DMS 273 (cell line): Measurements from ENCODE around the gene ARAF.

Experiments used
- DNase-seq: peaks from one replicate; lab custom pipeline; 2025; ENCODE audit not compliant: unreplicated experiment; lab: John Stamatoyannopoulos, UW

Gene ARAF

GRCh38 chrX:47563801-47564315, 2.9 kb downstream of the ARAF start:
- no peak for DNase-seq

- no peak for DNase-seq
These were observed 3.6 kb downstream of the ARAF start for GRCh38 chrX:47564438-47565085.

DNA sequence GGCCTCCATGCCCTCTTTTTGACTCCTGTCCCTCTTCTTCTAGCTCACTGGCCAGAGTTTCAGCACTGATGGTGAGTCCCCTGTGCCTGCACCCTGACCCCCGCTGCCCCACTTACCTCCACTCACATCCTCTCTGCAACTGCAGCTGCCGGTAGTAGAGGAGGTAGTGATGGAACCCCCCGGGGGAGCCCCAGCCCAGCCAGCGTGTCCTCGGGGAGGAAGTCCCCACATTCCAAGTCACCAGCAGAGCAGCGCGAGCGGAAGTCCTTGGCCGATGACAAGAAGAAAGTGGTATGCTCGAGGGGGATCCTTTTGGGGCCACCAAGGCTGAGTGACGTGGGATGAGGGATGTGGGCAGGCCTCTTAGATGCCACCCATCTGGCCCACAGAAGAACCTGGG, 5.8 kb downstream of the ARAF start:
- DNase-seq, result no peak

GRCh38 chrX:47568656-47569295, 7.8 kb downstream of the ARAF start:
- peak; percentile 68 for DNase-seq

- no peak for DNase-seq
These were observed 9.8 kb downstream of the ARAF start for GRCh38 chrX:47570794-47571193.

GRCh38 chrX:47571215-47571614, 10.2 kb downstream of the ARAF start:
- no peak for DNase-seq

DNA sequence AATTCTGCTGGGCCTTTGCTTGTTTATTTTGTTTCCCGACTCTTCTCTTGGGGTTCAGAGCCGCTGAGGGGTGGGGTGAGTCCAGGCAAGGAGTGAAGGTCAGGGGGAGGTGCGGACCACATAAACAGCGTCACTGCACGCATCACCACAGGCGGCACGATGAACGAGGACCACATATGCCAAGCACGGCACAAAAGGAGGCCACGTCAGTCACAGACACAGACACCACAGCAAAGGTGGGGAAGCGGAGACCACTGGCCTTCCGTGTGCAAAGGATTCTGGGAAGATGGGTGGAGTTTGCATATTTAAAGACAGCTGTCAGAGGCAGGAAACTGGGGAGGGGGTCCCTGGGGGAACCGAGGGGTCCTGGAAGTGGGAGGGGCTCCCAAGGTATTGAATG, 10.9 kb downstream of the ARAF start:
- no peak for DNase-seq

DNA sequence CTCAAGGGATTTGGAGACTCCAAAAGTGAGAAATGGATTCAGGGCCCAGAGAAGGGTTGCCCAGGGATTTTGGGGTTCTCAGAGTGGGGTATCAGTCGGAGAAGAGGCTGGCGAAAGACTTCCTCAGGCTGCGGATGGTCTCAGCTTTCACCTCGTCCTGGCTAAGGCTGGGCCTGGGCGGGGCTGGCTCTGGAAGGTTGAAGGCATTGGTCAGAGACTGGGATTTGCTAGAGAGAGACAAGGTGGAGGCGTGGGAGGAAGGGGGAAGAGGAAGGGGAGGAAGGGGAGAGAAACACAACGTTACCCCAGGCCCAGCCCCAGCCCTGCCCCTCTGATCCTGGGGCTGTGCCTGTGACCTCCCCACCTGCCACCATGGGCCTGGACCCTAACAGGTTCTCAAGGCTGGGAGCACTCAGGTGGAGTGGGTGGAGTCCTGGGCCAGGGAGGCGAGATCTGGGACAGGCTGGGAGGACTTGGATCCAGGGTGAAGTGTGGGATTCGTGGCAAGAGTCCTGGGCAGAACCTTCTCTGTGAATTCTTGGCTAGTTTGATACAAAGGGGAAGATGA, 11.9 kb downstream of the ARAF start:
- DNase-seq, result no peak

DNA sequence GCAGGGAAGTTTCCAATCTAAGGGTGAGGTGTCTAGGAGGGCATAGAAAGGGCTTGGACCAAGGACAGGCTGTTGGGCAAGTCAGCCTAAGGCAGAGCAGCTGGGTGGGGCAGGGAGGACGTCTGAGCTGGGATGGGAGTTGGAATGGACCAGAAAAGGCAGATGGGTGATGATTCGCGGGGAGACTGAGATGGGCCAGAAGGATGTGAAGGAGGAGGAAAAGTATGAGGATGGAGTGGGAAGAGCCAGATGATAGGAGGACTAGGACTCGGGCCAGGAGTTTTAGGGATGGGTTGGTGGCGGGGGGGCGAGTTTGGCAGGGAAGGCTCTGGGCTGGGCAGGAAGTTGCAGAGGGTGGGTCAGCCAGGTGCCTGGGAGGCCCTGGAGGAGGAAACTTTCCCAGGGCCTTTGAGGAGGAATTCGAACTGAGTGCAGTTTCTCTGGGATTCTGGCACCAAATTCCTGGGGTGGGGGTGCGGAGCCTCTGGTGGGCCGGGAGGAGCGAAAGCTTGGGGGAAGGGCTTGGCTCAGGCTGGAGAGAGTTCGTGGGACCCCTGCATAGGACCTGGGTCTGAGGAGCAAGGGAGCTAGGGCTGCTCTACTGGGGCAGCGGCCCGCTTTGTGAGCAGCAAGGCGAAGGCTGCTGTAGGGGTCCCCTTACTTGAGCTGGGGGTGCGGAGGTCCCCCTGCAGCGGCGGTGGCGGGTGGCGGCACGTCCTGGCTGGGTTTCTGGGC, 12.5 kb downstream of the ARAF start:
- DNase-seq, result peak; percentile 43

GRCh38 chrX:47574076-47574546, 13.1 kb downstream of the ARAF start:
- DNase-seq, result no peak

GRCh38 chrX:47574547-47575301, 13.7 kb downstream of the ARAF start:
- no peak for DNase-seq

DNA sequence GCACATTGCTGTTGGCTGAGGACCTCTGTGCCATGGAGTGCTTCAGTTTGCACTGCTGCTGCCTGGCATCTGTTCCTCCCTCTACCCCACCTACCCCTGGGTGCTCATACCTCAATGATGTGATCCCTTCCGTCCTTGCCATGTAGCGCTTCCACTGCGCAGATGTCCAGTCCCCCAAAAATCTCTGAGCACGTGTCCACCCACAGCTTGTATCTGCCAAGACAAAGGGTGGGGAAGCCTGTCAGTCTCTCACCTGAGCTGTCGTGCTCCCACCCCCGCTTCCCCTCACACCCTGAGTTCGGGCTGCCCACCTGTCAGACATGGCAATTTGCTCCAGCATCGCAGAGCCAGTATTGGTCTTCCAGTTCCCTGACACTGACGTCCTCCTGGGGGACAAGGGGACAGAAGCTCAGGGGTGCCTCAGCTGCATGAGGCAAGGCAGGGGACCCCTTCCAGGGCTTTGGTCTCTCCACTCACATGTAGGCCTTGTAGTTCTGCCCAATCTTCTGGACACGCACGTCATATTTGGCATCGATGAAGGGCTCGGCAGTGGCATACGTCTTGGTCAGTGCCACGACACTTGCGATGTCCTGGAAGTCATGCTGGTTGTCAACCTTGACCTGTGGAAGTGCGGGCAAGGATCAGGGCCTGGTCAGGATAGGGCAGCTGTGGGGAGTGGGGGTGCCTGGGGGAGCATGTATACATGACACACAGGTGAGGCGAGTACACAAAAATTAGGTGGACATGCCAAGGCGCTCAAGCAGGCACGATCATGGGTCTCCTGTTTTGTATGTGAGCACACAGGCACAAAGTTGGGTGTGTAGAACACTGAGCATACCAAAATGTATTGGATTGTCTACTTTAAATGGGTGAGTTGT, 15.3 kb downstream of the ARAF start:
- no peak for DNase-seq

GRCh38 chrX:47577424-47577823, 16.4 kb downstream of the ARAF start:
- no peak for DNase-seq

- DNase-seq, result no peak
These were observed 16.9 kb downstream of the ARAF start for GRCh38 chrX:47577901-47578300.

- no peak for DNase-seq
These were observed 17.7 kb downstream of the ARAF start for GRCh38 chrX:47578692-47579091.

GRCh38 chrX:47579537-47579936, 18.5 kb downstream of the ARAF start:
- no peak for DNase-seq

GRCh38 chrX:47581731-47582647, 21.0 kb downstream of the ARAF start, which contains the start of gene TIMP1:
Gene TIMP1 (plus strand): TSS chrX:47582436. CDS start chrX:47583416, 980 bp downstream.
- peak; percentile 95 for DNase-seq

DNA sequence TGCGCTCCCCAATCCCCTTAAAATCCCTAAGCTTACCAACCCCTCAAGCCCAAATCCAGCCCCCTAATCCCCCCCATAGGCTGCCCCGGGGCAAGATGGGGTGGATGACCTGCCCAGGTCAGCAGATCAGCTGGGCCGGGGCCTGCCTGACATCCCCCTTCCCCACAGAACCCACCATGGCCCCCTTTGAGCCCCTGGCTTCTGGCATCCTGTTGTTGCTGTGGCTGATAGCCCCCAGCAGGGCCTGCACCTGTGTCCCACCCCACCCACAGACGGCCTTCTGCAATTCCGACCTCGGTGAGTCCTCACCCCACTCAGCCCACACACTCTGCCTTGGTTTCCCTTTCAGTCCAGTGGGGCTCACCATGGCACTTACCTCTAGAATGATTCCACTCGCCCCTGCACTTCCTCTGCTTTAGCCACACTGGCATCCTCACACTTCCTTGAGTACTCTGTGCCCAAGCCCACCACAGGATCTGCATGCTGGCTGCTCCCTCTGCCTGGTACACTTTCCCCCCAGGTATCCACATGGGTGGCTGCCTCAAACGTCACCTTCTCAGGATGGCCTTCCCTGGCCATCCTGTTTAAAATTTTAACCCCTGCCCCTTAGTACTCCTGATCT, 22.3 kb downstream of the ARAF start:
- DNase-seq, result no peak
